HT1080 (cell line): Measurements from ENCODE around the gene C16orf74. TPM values are rescaled to one million over a fixed set of nuclear protein-coding genes. Genes with fewer than 3 reads are reported as not detected.

ENCODE experiments used
- DNase-seq: peaks from one replicate; pipeline ENCODE4 v3.0.0-alpha.2; 2015; ENCODE audit warnings: low read depth
- total RNA-seq: library from RNA; depleted of rRNA; stranded (reverse); fragments of >200 nt; shearing (Covaris generic); gene quantifications from 2 replicates; pipeline ENCODE4 v1.2.3, GENCODE V29; 2014

C16orf74 gene
- total RNA-seq, 1 experiment from 2014 or later: 46.0 TPM

DNA sequence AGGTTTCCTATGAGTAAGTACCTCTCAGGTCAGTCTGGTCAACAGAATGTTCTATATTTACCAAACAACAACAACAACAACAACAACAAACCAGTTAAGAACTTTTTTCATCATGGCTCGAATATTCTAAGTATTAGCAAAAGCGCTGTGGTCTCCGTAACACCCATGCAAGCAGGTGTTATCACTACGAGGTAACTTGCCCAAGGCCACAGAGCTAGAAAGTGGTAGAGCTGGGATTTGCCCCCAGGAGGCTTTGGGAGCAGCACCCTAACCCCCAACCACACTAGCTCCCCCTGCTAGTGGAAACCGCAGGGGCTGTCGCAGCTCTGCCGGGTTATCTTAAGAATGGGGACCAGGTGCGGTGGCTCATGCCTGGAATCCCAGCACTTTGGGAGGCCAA, 23.9 kb upstream of the C16orf74 start:
- no peak for DNase-seq

DNA sequence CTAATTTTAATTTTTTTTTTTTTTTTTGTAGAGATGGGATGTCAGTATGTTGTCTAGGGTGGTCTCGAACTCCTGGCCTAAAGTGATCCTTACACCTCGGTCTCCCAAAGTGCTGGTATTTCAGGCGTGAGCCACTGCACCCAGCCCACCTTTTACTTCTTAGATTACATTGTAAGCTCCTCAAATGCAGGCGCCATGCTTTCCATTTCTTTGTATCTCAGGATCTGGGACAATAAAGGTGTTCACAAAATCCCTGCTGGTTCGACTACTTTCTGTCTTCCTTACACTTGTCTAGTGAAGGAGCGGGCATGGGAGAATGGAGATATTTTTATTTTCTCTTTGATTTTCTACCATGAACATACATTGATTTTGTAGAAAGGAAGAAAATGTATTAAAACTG, 23.2 kb upstream of the C16orf74 start:
- DNase-seq: no peak

DNA sequence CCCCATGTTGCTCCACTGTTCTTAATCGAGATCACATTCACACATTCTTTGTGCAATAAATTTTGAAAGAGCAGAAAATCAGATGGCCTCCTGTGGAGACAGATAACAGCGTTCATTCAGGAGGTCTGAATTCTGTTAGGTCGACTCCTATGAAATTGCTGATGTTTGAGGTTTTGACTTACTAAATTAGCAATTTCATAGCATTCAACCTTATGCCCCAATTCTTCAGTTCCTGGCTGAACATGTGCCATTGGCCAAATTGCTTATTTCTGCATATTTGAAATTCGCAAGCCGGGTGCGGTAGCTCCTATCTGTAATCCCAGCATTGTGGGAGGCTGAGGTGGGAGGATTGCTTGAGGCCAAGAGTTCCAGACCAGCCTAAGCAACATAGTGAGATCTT, 22.1 kb upstream of the C16orf74 start:
- no peak for DNase-seq

DNA sequence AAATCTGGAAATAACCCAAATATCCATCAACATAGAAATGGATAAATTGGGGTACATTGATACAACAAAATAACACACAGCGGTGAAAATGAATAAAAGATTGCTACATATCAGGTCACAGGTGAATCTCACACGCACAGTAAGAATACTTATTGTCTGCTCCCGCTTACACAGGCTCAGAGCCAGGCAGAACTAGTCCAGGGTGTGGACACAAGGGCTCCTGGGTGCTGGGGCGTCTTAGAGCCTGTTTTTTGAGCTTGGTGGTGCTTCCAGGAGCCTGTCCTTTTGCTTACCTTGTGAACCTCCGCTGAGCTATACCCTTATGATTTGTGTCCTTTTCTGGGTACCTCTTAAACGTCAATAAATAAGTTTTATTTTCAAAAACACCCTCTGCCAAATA, 19.8 kb upstream of the C16orf74 start:
- DNase-seq: no peak

DNA sequence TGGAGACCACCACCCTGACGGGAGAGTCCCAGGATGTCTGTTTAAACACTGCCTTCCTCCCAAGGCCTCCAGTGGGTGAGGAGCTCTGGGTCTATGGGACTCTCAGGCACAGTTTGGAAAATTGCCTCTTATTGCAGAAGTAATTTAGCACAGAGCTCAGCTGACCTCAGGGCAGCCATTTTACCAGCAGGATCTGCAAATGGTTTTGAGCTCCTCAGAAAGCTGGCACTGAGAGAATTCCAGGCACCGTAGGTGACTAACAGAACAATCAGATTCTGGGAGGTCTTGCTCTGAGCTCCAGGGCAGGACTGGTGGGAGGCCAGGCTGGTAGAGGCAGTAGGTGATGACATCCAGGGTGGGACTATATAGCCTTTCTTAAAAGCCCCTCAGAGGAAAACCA, 17.3 kb upstream of the C16orf74 start:
- DNase-seq: no peak

DNA sequence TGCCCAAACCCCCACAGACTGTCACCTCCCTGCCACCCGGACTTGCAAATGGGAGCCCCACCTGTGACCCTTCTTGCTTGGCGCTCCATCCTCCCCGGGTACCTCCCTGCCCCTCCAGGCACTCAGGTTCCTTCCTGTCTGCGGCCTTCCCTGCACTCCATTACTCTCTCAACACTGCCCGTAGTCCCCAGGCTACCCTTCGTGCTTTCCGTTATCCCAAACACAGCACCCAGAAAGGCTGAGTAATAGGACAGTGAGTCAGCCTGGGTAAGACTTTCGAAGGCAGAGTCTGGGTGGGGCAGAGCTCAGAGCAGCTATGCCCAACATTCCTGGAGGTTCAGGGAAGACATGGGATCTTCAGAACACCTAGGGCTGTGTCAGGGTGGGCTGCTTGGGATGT, 16.6 kb upstream of the C16orf74 start:
- peak; percentile 92 for DNase-seq

DNA sequence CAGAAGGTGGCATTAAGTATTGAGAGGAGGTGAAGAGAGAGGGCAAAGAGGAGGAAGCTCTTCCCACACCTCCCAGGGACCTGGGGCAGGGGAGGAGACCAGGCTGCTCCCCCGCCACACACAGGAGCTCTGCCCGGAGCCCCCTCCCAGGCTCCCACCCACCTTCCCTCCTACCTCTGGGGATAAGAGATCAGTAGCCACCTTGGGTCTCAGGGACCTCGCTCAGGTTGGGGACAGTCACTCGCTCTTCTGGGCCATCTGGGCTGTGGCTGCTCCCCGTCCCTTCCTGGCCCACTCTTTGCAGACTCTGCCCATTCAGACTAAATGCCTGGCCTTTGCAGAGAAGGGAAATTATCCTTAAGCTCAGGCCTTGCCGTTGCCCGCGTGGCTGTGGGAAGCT, 14.9 kb upstream of the C16orf74 start:
- DNase-seq: no peak

DNA sequence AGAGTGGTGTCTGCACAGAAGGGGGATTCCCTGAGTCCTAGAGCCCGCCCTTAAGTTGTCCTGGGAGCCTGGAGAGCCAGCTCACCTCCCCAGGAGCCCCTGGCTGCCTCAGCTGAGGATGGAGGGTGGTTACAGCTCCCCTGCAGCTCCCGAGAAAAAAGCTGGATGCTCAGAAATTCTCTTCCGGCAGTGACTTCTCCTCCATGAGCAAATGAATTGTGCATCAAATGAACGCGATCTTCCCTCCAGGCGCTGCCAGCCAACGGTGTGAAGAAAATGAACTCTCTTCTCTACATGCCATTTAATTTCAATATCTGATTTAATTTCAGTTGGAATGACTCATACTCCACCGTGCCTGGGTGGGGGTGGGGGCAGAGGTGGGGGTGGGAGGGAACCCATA, 14.3 kb upstream of the C16orf74 start:
- DNase-seq: no peak

DNA sequence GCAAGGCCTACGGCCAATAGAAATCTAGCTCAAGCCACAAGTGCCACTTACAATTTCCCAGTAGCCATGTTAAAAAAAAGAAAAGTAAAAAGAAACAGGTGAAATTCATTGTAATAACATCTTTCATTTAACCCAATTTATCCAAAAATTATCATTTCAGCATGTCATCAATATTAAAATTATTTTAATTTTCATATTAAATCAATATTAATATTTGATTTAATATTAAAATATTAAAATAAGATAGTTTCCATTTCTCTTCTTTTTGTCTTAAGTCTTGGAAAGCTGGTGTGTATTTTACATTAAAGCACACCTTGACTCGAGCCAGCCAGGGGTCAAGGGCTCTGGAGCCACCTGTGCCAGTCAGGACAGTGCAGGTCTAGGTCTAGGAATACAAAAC, 12.7 kb upstream of the C16orf74 start:
- DNase-seq: no peak

DNA sequence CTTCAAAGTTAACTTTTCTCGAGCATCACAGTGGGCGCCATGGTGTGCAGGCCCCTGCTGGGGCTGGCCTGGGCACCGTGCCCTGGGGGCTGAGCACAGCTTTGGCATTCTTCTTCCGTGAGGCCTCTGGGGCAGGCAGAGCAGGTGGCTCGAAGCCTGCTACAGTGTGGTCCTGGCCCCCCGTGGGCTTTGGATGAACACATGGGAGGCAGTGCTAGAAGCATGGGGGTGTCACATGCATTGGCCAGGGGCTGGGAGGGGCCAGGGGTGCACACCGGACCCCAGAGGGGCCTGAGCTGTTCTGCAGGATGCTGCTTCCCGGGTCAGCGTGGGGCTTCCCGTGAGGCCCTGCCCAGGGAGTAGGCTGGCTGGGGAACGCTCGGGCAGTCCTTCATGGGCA, 12.1 kb upstream of the C16orf74 start:
- DNase-seq: no peak

DNA sequence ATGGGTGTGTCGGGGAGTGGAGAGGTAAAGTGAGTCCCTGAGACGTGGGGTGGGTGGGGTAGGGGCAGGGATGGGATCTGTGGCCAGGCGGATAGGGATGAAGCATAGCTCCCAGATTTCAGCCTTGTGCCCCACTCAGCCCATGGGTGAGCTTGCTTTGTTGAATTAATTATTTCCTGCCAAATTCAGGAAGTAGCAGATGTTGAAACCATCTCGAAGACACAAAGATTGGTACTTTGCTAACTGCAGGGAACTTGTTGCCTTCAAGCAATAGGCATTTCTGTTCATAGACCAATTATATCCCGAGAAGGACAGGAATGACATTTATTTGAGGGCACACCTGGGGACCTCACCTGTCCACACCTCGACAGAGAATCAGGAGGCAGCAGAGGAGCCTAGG, 11.0 kb upstream of the C16orf74 start:
- DNase-seq: no peak

DNA sequence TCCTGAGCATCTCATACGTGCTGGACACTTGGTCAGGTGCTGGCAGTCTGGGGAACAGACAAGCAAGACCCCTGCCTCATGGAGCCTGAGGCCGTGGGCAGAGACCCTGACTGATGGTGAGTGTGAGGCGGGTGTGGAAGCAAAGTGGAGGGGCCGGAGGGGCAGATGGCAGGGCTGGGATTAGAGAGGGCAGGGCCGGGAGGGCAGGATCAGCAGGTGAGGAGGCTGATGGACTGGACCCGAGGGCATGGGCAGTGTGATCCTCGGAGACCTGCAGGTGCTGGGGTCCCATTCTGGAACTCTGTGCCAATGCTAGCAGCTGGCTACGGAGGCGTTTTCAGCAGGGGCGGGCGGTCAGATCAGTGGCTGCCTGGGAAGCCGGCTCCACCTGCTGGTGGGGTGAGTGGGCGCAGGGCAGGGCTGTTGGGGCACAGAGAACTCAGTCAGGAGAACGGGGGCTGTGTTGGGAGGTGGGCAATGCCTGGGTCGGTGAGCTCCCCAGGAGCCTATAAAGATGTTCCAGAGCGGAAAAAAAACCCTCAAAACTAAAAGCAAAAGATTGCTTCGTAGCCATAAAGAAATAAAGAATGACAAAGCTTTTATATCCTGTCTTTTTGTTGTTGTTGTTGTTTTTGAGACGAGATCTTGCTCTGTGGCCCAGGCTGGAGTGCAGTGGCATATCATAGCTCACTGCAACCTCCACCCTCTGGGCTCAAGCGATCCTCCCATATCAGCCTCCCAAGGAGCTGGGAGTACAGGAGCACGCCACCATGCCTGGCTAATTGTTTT, 8.9 kb upstream of the C16orf74 start:
- no peak for DNase-seq

DNA sequence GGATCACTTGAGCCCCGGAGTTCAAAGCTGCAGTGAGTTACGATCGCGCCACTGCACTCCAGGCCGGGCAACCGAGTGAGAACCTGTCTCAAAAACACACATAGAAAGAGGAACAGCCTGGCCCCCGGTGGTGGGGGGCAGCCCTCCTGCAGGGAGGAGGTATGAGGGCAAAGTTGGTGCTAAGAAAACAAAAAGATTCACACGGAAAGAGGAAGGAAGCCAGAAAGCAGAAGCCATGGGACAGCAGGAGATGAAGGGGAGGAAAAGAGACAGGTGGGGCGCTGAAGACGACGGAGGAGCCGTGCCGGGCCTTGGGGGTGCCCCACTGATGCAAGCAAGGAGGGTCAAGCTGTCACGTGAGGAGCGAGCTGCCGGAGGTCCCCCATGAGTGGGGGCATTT, 8.2 kb upstream of the C16orf74 start:
- DNase-seq: no peak

DNA sequence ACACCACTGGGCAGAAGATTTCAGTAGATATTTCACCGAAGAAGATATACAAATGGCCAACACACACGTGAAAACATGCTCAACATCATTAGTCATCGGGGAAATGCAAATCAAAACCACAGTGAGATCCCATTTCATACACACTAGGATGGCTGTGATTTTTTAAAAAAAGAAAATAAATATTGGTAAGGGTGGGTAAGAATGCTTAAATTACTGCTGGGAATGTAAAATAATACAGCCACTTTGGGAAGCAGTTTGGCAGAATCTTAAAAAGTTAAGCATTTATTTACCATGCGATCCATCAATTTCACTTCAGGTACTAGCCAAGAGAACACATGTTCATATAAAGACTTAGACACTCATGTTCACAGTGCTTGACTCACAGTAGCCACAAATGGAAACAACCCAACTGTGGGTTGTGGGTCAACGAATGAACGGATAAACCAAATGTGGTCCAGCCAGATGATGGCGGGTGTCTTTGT, 6.5 kb upstream of the C16orf74 start:
- peak; percentile 80 for DNase-seq

DNA sequence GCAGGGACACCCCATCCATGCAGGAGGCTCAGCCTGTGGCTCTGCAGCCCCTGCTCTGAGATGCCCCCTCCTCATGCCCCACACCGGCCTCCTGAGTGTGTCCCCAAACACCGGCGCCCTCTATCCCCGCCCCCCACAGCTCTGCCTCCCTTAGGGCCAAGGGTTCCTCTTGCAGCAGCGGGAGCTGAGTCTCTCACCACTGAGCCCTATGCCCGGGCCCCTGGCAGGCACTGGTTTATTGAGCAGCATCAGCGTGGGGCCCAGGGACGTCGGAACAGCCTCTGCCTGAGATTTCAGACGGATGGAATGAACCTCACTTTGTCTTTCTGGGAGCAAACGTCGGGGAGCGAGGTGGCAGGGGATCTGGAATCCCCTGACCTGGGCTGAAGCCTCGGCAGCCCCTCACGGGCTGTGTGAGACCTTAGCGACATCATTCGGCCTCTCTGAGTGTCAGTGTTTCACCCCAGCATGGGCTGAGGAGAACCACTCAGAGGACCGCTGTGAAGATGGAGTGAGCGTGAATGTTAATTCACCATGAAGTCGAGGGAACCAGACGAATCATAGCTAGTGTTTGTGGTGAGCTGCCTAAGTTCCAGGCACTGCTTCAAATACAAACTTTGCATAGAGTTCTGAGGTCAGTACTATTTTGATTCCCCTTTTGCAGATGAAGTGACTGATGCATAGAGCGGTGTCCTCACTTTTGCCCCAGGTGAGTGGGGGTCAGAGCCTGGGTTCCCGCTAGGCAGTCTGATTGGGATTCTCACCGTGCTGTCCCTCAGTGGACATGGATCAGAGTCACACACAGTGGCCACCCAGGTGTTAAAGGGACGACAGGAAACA, 5.3 kb upstream of the C16orf74 start:
- no peak for DNase-seq

DNA sequence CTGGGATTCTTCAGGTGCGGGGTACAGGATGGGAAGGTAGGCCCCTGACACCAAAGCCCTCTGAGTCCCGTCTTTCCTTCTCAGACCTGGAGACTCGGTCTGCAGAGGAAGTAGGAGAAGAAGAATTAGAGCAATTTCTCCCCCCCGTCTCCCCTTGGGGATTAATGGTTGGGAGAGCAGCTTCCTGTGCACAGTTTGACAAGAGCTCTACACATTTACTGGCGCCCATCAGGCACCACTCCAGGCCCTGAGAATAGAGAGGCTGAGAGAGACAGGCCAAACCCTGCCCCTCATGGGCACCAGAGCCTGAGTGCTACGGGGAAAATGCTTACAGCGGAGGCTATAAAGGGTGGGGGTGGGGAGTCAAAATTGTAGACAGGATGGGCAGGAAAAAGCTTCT, 3.5 kb upstream of the C16orf74 start:
- no peak for DNase-seq

DNA sequence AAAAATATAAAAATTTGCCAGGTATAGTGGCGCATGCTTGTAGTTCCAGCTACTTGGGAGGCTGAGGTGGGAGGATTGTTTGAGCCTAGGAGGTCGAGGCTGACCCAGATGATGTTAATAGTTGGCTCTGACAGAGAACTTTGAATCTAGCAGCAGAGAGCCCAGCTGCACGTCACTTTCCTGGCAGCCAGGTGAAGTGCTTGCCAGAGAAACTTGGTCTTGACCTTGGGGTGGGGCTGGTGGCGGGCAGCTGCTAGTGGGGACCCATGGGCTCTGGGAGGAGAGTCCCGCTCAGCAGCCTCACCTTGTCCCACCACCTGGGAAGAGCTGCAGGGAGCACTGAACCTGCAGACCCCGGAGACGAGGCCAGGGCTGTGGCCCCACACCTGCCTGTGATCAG, 3.1 kb upstream of the C16orf74 start:
- DNase-seq: no peak

DNA sequence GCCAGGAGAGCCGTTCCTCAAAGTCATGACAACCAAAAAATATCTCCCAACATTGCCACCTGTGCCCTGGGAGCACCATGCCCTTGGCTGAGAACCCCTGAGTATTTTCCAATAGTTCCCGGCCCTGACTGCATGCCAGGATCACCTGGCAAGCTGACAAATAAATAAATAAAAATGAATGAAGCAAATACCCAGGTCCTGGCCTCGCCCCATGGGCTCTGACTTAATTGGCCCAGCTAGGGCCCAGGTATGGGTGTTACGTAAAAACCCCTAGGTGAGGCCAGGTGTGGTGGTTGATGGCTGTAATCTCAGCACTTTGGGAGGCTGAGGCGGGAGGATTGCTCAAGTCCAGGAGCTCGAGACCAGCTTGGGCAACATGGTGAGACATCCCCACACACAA, 2.7 kb upstream of the C16orf74 start:
- DNase-seq: no peak

DNA sequence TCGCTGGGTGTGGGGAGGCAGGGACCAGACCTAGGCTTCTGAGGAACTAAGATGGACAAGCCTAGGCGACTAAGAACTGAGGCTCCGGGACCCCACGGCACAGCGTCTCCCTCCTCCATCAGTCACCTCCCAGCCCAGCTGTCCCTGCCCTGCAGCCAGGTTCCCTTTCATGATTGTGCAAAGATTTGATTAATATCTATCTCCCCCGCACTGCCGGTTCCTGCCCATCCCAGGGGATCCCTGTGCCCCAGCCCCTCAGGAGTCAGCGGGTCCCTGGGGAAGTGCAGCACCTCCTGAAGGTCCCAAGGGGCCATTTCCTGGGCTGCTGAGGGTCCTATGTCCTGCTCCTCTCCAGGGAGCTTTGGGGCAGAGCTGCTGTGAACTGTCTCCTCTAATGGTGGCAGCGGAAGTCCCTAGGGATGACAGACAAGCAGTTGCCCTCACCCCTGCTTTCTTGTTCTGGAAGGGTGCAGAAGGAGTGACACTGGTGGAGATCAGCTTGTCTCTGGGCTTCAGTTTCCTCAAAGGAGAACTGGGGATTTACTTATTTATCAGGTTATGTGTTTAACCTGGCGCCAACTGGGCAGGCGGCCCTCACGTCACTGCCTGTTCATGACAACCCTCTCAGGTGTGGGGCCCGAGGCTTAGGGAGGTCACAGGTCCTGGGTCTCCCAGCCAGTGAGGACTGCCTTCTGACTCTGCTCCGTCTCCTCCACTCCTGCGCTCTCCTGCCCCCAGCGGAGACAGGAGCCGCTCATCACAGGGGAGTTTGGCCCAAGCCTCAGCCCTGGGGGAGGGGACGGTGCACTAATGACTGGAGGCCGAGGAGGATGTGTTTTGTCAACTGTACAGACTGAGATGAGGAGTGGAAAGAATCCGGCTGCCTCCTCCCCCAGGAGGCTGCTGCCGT, 1.9 kb upstream of the C16orf74 start:
- DNase-seq: peak; percentile 24

DNA sequence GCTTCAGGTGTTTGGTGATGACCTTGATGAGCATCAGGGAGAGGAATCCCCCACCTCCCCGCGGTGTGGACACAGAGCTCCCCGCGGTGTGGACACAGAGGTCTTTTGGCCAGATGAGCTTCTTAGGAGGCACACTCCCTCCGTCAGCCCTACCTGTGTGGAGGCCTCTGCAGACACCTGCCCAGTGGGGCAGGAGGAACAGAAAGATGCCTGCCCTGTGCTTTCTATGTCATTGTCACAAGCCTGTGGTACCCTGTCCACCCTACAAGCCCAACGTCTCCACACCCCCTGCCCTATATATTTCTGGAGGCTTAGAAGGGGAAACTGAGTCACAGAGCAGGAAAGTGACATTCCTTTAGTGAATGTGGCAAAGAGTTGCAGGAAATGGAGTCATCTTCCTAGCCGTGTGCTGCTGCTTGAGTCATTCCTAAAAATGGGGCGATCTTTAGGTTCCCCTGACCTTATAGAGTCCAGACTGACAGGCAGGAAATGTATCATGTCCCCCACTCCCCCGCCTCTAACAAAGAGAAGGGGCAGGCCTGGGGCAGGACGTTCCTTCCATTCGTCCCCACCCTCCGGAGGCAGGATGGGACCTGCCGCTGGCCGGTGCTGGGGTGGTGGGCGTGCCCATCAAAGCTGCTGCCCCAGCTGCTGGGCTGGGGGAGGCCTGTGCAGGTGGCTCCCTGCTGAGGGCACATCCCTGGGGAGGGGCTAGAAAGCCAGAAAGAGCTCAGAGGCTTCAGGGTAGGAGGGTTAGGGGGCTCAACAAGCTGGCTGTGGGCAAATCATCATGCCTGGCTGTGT, 1.0 kb upstream of the C16orf74 start:
- peak; percentile 90 for DNase-seq
